WTC11 (cell line): ENCODE measurements around the gene MEPCE.

Experiments
- ATF1 ChIP-seq: sonication (generic); formaldehyde crosslinking; IDR thresholded peaks from 2 replicates; pipeline ENCODE4 v1.8.1; 2023; ENCODE audit warnings: mild to moderate bottlenecking, moderate library complexity, missing genetic modification reagents
- CREB1 ChIP-seq: sonication (generic); formaldehyde crosslinking; IDR thresholded peaks from 2 replicates; pipeline ENCODE4 v1.8.0; 2023; ENCODE audit warnings: mild to moderate bottlenecking, missing genetic modification reagents
- ESRRA ChIP-seq: sonication (generic); formaldehyde crosslinking; IDR thresholded peaks from 2 replicates; pipeline ENCODE4 v1.8.1; 2022; ENCODE audit warnings: mild to moderate bottlenecking, missing genetic modification reagents, borderline replicate concordance
- ETV6 ChIP-seq: sonication (generic); formaldehyde crosslinking; IDR thresholded peaks from 2 replicates; pipeline ENCODE4 v1.8.1; 2022; ENCODE audit warnings: mild to moderate bottlenecking, missing genetic modification reagents
- FOXJ3 ChIP-seq: sonication (generic); formaldehyde crosslinking; IDR thresholded peaks from 2 replicates; pipeline ENCODE4 v1.9.0; 2021; ENCODE audit warnings: missing genetic modification reagents, mild to moderate bottlenecking, borderline replicate concordance
- SMAD3 ChIP-seq: sonication (generic); formaldehyde crosslinking; IDR thresholded peaks from 2 replicates; pipeline ENCODE4 v1.8.0; 2022; ENCODE audit warnings: missing genetic modification reagents, mild to moderate bottlenecking, borderline replicate concordance
- TP53 ChIP-seq: sonication (generic); formaldehyde crosslinking; IDR thresholded peaks from 2 replicates; pipeline ENCODE4 v1.8.1; 2023; ENCODE audit warnings: mild to moderate bottlenecking, missing genetic modification reagents
- ZNF232 ChIP-seq: sonication (generic); formaldehyde crosslinking; IDR thresholded peaks from 2 replicates; pipeline ENCODE4 v1.8.0; 2022; ENCODE audit warnings: mild to moderate bottlenecking, missing genetic modification reagents
- TF ChIP-seq, protein P1 (sequence below): fragments of 200-600 bp; IDR thresholded peaks from 2 replicates; pipeline ENCODE4 v1.8.0; 2022; ENCODE audit warnings: antibody characterized with exemption
- TF ChIP-seq, protein P2 (sequence below): sonication (generic); formaldehyde crosslinking; IDR thresholded peaks from 2 replicates; pipeline ENCODE4 v1.8.0; 2022; ENCODE audit warnings: mild to moderate bottlenecking, missing genetic modification reagents
- TF ChIP-seq, protein P3 (sequence below): sonication (generic); formaldehyde crosslinking; IDR thresholded peaks from 2 replicates; pipeline ENCODE4 v1.8.1; 2022; ENCODE audit warnings: low read depth, missing genetic modification reagents, borderline replicate concordance
- TF ChIP-seq, protein P4 (sequence below): sonication (generic); formaldehyde crosslinking; IDR thresholded peaks from 2 replicates; pipeline ENCODE4 v1.8.0; 2022; ENCODE audit warnings: mild to moderate bottlenecking, missing genetic modification reagents

DNA sequence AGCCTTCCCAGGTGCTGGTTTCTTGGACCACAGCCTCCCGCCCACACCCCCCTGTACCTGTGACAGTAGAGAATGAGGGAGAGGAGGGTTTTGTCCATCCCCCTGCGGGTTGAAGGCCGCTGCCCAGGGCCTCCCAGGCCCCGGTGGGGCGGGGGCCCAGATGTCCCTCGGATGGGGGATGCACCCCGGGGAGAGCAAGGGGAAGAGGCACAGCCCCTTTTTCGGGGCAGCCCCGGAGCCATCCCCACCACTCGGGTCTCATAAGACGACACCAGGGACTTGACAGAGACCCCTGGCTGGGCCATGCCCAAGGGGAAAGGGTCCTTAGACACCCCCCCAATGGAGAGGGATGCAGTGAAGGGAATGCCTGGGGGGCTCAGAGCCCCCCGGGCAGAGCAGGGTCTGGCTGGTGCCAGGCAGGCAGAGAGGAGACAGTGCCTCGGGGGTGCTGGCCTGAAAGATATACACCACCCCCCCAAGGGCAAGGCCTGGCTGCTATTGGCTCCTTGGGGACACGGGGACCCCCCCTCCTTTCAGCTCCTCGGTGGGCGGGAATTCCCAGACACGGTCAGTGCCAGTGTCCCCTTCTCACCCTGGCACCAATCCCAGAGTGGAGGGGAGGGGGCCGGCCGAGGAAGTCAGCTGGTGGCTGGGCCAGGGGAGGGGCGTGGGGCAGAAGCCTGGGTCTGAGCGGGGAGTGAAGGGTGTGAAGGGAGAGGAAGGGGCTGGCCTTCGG, 38.2 kb downstream of the MEPCE start:
- TF ChIP-seq TP53 (CRISPR knock-in tag) (no peak), CREB1 (CRISPR knock-in tag) (no peak), ESRRA (no peak), ETV6 (no peak), ATF1 (CRISPR knock-in tag) (no peak), ZNF232 (CRISPR knock-in tag) (no peak), SMAD3 (no peak), FOXJ3 (no peak)
- TF ChIP-seq, protein P1, sequence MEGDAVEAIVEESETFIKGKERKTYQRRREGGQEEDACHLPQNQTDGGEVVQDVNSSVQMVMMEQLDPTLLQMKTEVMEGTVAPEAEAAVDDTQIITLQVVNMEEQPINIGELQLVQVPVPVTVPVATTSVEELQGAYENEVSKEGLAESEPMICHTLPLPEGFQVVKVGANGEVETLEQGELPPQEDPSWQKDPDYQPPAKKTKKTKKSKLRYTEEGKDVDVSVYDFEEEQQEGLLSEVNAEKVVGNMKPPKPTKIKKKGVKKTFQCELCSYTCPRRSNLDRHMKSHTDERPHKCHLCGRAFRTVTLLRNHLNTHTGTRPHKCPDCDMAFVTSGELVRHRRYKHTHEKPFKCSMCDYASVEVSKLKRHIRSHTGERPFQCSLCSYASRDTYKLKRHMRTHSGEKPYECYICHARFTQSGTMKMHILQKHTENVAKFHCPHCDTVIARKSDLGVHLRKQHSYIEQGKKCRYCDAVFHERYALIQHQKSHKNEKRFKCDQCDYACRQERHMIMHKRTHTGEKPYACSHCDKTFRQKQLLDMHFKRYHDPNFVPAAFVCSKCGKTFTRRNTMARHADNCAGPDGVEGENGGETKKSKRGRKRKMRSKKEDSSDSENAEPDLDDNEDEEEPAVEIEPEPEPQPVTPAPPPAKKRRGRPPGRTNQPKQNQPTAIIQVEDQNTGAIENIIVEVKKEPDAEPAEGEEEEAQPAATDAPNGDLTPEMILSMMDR, result no peak
- TF ChIP-seq, protein P2, sequence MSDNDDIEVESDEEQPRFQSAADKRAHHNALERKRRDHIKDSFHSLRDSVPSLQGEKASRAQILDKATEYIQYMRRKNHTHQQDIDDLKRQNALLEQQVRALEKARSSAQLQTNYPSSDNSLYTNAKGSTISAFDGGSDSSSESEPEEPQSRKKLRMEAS, result no peak
- TF ChIP-seq, protein P3, sequence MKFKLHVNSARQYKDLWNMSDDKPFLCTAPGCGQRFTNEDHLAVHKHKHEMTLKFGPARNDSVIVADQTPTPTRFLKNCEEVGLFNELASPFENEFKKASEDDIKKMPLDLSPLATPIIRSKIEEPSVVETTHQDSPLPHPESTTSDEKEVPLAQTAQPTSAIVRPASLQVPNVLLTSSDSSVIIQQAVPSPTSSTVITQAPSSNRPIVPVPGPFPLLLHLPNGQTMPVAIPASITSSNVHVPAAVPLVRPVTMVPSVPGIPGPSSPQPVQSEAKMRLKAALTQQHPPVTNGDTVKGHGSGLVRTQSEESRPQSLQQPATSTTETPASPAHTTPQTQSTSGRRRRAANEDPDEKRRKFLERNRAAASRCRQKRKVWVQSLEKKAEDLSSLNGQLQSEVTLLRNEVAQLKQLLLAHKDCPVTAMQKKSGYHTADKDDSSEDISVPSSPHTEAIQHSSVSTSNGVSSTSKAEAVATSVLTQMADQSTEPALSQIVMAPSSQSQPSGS (CRISPR knock-in tag), result no peak
- TF ChIP-seq, protein P4, sequence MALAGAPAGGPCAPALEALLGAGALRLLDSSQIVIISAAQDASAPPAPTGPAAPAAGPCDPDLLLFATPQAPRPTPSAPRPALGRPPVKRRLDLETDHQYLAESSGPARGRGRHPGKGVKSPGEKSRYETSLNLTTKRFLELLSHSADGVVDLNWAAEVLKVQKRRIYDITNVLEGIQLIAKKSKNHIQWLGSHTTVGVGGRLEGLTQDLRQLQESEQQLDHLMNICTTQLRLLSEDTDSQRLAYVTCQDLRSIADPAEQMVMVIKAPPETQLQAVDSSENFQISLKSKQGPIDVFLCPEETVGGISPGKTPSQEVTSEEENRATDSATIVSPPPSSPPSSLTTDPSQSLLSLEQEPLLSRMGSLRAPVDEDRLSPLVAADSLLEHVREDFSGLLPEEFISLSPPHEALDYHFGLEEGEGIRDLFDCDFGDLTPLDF, result no peak
